ENCODE results near the gene SHPK.

The SHPK gene

GRCh38 chr17:3598078-3598477 lies 38.0 kb downstream of the SHPK start:
- Histone ChIP-seq H3K4me3 (ENCODE audit: low read length in 2 of 2) (no peak overlapping the region), H3K9me3 (ENCODE audit: control insufficient read depth in 2 of 2, low read length in 2 of 2) (no peaks in the 10 kb centered on the region), H3K9ac (ENCODE audit: low read length in 2 of 2) (no peak overlapping the region), H3K4me1 (ENCODE audit: control insufficient read depth, insufficient read depth, low read length) (peaks cover 6% of the 10 kb centered on the region), H3K27me3 (ENCODE audit: control insufficient read depth in 1 of 2, insufficient read depth in 2 of 2, low read length in 2 of 2) (no peaks in the 10 kb centered on the region), H3K27ac (ENCODE audit: low read length) (no peak overlapping the region), H3K36me3 (ENCODE audit: control insufficient read depth in 2 of 2, insufficient read depth in 2 of 2, low read length in 2 of 2) (peaks cover 0 to 4% of the 10 kb centered on the region in 2 donors)

GRCh38 chr17:3596804-3597464 lies 39.1 kb downstream of the SHPK start:
- Histone ChIP-seq H3K27me3 (ENCODE audit: control insufficient read depth in 1 of 2, insufficient read depth in 2 of 2, low read length in 2 of 2) (no peaks in the 10 kb centered on the region), H3K27ac (ENCODE audit: low read length) (no peak overlapping the region), H3K9ac (ENCODE audit: low read length in 2 of 2) (no peak overlapping the region), H3K36me3 (ENCODE audit: control insufficient read depth in 2 of 2, insufficient read depth in 2 of 2, low read length in 2 of 2) (peaks cover 0 to 2% of the 10 kb centered on the region in 2 donors), H3K4me3 (ENCODE audit: low read length in 2 of 2) (no peak overlapping the region), H3K4me1 (ENCODE audit: control insufficient read depth, insufficient read depth, low read length) (peaks cover 6% of the 10 kb centered on the region), H3K9me3 (ENCODE audit: control insufficient read depth in 2 of 2, low read length in 2 of 2) (no peaks in the 10 kb centered on the region)

GRCh38 chr17:3594976-3595375 lies 41.1 kb downstream of the SHPK start:
- H3K9me3 ChIP-seq (ENCODE audit: control insufficient read depth in 2 of 2, low read length in 2 of 2) = no peaks in the 10 kb centered on the region
- no peak overlapping the region for H3K9ac ChIP-seq (ENCODE audit: low read length in 2 of 2)
- no peak overlapping the region for H3K4me3 ChIP-seq (ENCODE audit: low read length in 2 of 2)
- peaks cover 0 to 8% of the 10 kb centered on the region in 2 donors for H3K36me3 ChIP-seq (ENCODE audit: control insufficient read depth in 2 of 2, insufficient read depth in 2 of 2, low read length in 2 of 2)
- H3K27ac ChIP-seq (ENCODE audit: low read length) = no peak overlapping the region
- no peaks in the 10 kb centered on the region for H3K27me3 ChIP-seq (ENCODE audit: control insufficient read depth in 1 of 2, insufficient read depth in 2 of 2, low read length in 2 of 2)
- H3K4me1 ChIP-seq (ENCODE audit: control insufficient read depth, insufficient read depth, low read length) = peaks cover 6% of the 10 kb centered on the region

- Histone ChIP-seq H3K9ac (ENCODE audit: low read length in 2 of 2) (no peak overlapping the region), H3K9me3 (ENCODE audit: control insufficient read depth in 2 of 2, low read length in 2 of 2) (no peaks in the 10 kb centered on the region), H3K27ac (ENCODE audit: low read length) (no peak overlapping the region), H3K36me3 (ENCODE audit: control insufficient read depth in 2 of 2, insufficient read depth in 2 of 2, low read length in 2 of 2) (peaks cover 6 to 9% of the 10 kb centered on the region in 2 donors), H3K27me3 (ENCODE audit: control insufficient read depth in 1 of 2, insufficient read depth in 2 of 2, low read length in 2 of 2) (no peaks in the 10 kb centered on the region), H3K4me1 (ENCODE audit: control insufficient read depth, insufficient read depth, low read length) (peaks cover 6% of the 10 kb centered on the region), H3K4me3 (ENCODE audit: low read length in 2 of 2) (peak overlapping the region in 1 of 2 donors; percentile 22)
Observed at GRCh38 chr17:3594051-3594800, 41.8 kb downstream of the SHPK start.

GRCh38 chr17:3593384-3593783 lies 42.7 kb downstream of the SHPK start:
- H3K9ac ChIP-seq (ENCODE audit: low read length in 2 of 2) = no peak overlapping the region
- no peaks in the 10 kb centered on the region for H3K27me3 ChIP-seq (ENCODE audit: control insufficient read depth in 1 of 2, insufficient read depth in 2 of 2, low read length in 2 of 2)
- no peaks in the 10 kb centered on the region for H3K9me3 ChIP-seq (ENCODE audit: control insufficient read depth in 2 of 2, low read length in 2 of 2)
- peaks cover 6 to 9% of the 10 kb centered on the region in 2 donors for H3K36me3 ChIP-seq (ENCODE audit: control insufficient read depth in 2 of 2, insufficient read depth in 2 of 2, low read length in 2 of 2)
- no peak overlapping the region for H3K27ac ChIP-seq (ENCODE audit: low read length)
- H3K4me1 ChIP-seq (ENCODE audit: control insufficient read depth, insufficient read depth, low read length) = peaks cover 6% of the 10 kb centered on the region
- no peak overlapping the region for H3K4me3 ChIP-seq (ENCODE audit: low read length in 2 of 2)

GRCh38 chr17:3592216-3592860 lies 43.7 kb downstream of the SHPK start:
- Histone ChIP-seq H3K4me3 (ENCODE audit: low read length in 2 of 2) (no peak overlapping the region), H3K27ac (ENCODE audit: low read length) (no peak overlapping the region), H3K4me1 (ENCODE audit: control insufficient read depth, insufficient read depth, low read length) (peaks cover 6% of the 10 kb centered on the region), H3K9ac (ENCODE audit: low read length in 2 of 2) (no peak overlapping the region), H3K36me3 (ENCODE audit: control insufficient read depth in 2 of 2, insufficient read depth in 2 of 2, low read length in 2 of 2) (peaks cover 6 to 13% of the 10 kb centered on the region in 2 donors), H3K9me3 (ENCODE audit: control insufficient read depth in 2 of 2, low read length in 2 of 2) (no peaks in the 10 kb centered on the region), H3K27me3 (ENCODE audit: control insufficient read depth in 1 of 2, insufficient read depth in 2 of 2, low read length in 2 of 2) (no peaks in the 10 kb centered on the region)

GRCh38 chr17:3590768-3591167 lies 45.3 kb downstream of the SHPK start:
- no peak overlapping the region for H3K9ac ChIP-seq (ENCODE audit: low read length in 2 of 2)
- H3K36me3 ChIP-seq (ENCODE audit: control insufficient read depth in 2 of 2, insufficient read depth in 2 of 2, low read length in 2 of 2) = peaks cover 6 to 18% of the 10 kb centered on the region in 2 donors
- no peaks in the 10 kb centered on the region for H3K9me3 ChIP-seq (ENCODE audit: control insufficient read depth in 2 of 2, low read length in 2 of 2)
- no peak overlapping the region for H3K27ac ChIP-seq (ENCODE audit: low read length)
- H3K4me1 ChIP-seq (ENCODE audit: control insufficient read depth, insufficient read depth, low read length) = peaks cover 6% of the 10 kb centered on the region
- H3K27me3 ChIP-seq (ENCODE audit: control insufficient read depth in 1 of 2, insufficient read depth in 2 of 2, low read length in 2 of 2) = no peaks in the 10 kb centered on the region
- no peak overlapping the region for H3K4me3 ChIP-seq (ENCODE audit: low read length in 2 of 2)

- peaks cover 6% of the 10 kb centered on the region for H3K4me1 ChIP-seq (ENCODE audit: control insufficient read depth, insufficient read depth, low read length)
- no peak overlapping the region for H3K27ac ChIP-seq (ENCODE audit: low read length)
- H3K36me3 ChIP-seq (ENCODE audit: control insufficient read depth in 2 of 2, insufficient read depth in 2 of 2, low read length in 2 of 2) = peaks cover 6 to 20% of the 10 kb centered on the region in 2 donors
- H3K4me3 ChIP-seq (ENCODE audit: low read length in 2 of 2) = no peak overlapping the region
- H3K9me3 ChIP-seq (ENCODE audit: control insufficient read depth in 2 of 2, low read length in 2 of 2) = no peaks in the 10 kb centered on the region
- H3K27me3 ChIP-seq (ENCODE audit: control insufficient read depth in 1 of 2, insufficient read depth in 2 of 2, low read length in 2 of 2) = no peaks in the 10 kb centered on the region
- no peak overlapping the region for H3K9ac ChIP-seq (ENCODE audit: low read length in 2 of 2)
Observed at GRCh38 chr17:3590231-3590630, 45.8 kb downstream of the SHPK start.

GRCh38 chr17:3589784-3590183 lies 46.3 kb downstream of the SHPK start:
- Histone ChIP-seq H3K9me3 (ENCODE audit: control insufficient read depth in 2 of 2, low read length in 2 of 2) (no peaks in the 10 kb centered on the region), H3K27me3 (ENCODE audit: control insufficient read depth in 1 of 2, insufficient read depth in 2 of 2, low read length in 2 of 2) (no peaks in the 10 kb centered on the region), H3K4me3 (ENCODE audit: low read length in 2 of 2) (no peak overlapping the region), H3K4me1 (ENCODE audit: control insufficient read depth, insufficient read depth, low read length) (peaks cover 4% of the 10 kb centered on the region), H3K27ac (ENCODE audit: low read length) (no peak overlapping the region), H3K36me3 (ENCODE audit: control insufficient read depth in 2 of 2, insufficient read depth in 2 of 2, low read length in 2 of 2) (peaks cover 6 to 20% of the 10 kb centered on the region in 2 donors), H3K9ac (ENCODE audit: low read length in 2 of 2) (no peak overlapping the region)

GRCh38 chr17:3585826-3586225 lies 50.2 kb downstream of the SHPK start:
- H3K9me3 ChIP-seq (ENCODE audit: control insufficient read depth in 2 of 2, low read length in 2 of 2) = no peaks in the 10 kb centered on the region
- H3K4me3 ChIP-seq (ENCODE audit: low read length in 2 of 2) = no peak overlapping the region
- peaks cover 6 to 23% of the 10 kb centered on the region in 2 donors for H3K36me3 ChIP-seq (ENCODE audit: control insufficient read depth in 2 of 2, insufficient read depth in 2 of 2, low read length in 2 of 2)
- no peak overlapping the region for H3K27ac ChIP-seq (ENCODE audit: low read length)
- no peaks in the 10 kb centered on the region for H3K4me1 ChIP-seq (ENCODE audit: control insufficient read depth, insufficient read depth, low read length)
- no peaks in the 10 kb centered on the region for H3K27me3 ChIP-seq (ENCODE audit: control insufficient read depth in 1 of 2, insufficient read depth in 2 of 2, low read length in 2 of 2)
- no peak overlapping the region for H3K9ac ChIP-seq (ENCODE audit: low read length in 2 of 2)

Measured in stomach smooth muscle (tissue), 2 donors.